Adrenal gland (tissue), 5 donors: ENCODE results near the gene ADAMTS16.

ENCODE experiments used
- CTCF ChIP-seq, 6 experiments: fragments of 450-650 bp in 4 of 6; fragments of 200-600 bp in 2 of 6; sonication (generic) in 1 of 6; IDR thresholded peaks; 1 replicate in 5 of 6; 2 replicates in 1 of 6; pipeline versions ENCODE4 v1.5.1 to v1.8.0; 2016 to 2021; ENCODE audit warnings: antibody characterized with exemption in 6 of 6, mild to moderate bottlenecking in 2 of 6, moderate library complexity in 1 of 6
- POLR2A ChIP-seq, 2 donors: fragments of 450-650 bp; IDR thresholded peaks; one replicate each; pipeline ENCODE4 v1.6.1; 2017; ENCODE audit warnings: antibody characterized with exemption in 2 of 2, mild to moderate bottlenecking in 2 of 2, moderate library complexity in 1 of 2
- donor health status: DM: no; HTN: no; CAD: no.

GRCh38 chr5:5309645-5310044 is 169.5 kb downstream of the ADAMTS16 start:
- TF ChIP-seq CTCF (IDR thresholded peaks at IDR 0.05) (no peak), POLR2A (IDR thresholded peaks at IDR 0.05) (no peak)
